Hindlimb muscle (tissue), 1 donor: ENCODE results near the gene WDR27. TPM values are rescaled to one million over a fixed set of nuclear protein-coding genes. Genes with fewer than 3 reads are reported as not detected.

Experiments
- DNase-seq: peaks from one replicate; pipeline ENCODE4 v3.0.0-alpha.2; 2013
- polyA plus RNA-seq: library from polyadenylated mRNA; unstranded; fragments of 120-200 nt; gene quantifications from one replicate; pipeline ENCODE4 v1.2.1, GENCODE V29; 2013; ENCODE audit not compliant: insufficient read length

Gene WDR27
- polyA plus RNA-seq, 1 donor: 48.8 TPM

GRCh38 chr6:169425628-169426370 lies 276.0 kb downstream of the WDR27 start:
- DNase-seq: no peak

DNA sequence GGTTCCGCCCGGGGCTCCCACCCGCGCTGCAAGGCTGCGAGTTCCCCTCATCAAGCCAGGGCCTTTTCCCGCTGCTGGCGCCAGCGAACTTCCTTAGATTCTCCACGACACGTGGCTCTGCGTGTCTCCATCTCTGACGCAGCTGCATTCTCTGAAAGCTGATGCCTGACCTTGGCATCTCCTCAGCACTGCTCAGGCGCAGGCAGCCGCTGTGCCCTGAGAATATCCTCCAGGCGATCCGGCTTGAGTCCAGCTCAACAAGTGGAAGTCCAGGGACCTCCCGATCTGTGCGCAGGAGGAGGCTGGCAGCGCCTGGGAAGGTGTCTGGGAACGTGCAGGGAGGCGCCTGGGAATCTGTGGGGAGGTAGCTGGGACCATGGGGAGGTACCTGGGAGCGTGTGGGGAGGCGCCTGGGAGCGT lies 277.0 kb downstream of the WDR27 start:
- no peak for DNase-seq

DNA sequence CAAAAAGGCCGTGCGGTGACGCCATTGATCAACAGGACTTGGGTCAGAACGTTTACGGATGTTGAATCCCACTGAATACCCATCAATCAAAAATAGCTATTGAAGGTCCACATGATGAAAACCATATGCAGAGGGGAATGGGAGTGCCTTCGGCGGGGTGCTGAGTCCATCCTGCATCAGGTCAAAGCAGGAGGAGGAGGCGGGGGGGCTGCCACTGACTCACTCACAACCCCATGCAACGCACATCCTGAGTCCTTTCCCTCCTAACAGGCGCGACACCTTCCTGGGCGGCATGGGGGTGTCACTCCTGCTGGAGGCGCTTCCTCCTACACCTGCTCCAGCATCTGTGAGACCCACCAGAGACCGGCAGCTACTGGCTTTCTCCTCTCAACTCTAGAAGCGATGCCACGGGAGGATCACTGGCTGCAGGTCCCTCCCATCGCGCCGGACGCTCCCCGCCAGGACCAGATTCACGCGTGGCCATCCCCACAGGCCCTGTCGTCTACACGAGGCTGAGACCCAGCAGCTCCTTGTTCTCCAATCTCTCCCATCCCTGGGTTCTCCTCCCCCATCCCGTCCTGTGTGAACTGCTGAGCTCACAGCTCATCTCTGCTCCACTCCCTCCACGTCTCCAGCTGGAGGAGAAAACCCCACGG lies 277.6 kb downstream of the WDR27 start:
- no peak for DNase-seq

DNA sequence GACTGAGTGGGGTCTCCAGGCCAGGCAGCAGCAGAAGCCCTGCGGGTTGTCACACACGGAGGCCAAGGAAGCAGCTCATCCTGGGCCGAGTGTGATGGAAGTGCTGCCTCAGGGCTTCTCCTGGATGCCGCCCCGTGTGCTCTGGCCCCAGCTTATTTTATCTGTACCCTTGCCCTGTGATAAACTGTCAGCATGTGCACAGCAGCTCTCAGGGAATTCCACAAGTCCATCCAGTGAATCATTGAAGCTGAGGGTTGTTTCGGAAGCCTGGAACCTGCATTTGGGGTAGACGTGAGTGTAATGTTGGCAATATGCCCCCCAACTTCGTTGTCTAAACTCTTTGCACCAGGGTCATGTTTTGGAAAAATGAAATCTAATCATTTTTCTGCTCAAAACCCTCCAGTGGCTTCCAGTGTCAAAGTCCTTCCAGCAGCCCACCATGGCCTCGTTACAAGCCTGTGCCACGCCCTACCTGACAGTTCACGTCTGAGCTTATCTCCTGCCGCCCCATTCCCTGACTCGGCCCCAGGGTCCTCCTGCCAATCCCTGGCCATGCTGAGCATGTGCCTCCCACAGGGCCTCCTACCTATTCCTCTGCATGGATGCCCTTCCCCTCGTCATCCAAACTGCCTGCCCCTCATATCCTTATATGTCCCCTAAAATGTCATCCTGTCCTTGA lies 280.1 kb downstream of the WDR27 start:
- no peak for DNase-seq

DNA sequence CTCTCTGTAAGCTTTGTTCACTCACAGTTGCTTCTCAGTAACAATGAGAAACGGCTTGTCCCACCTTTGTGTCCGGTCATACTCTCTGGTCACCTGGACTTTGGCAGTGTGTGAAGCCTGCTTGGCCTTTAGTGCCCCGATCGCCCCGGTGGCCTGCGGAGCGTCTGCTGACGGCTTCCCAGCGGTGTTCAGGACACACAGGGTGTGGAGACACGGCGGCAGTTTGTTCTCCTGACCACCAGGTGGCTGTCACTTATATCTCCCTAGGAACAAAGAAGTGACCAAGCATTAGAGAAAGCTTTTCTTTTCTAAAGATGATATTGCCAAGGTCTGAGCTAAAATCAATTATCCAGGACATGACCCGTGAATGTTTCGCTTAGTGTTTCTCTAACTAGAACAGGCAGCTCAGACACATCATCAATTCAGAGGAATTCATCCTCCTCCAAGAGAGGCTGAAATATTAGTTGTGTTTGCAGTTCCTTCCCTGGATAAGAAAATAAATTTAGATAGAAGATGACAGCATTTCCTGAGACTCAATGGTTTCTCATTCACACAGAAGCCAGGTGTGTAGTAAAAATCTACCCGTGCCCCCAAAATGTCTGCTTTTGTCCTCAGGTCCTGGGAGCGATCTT lies 280.8 kb downstream of the WDR27 start:
- no peak for DNase-seq

GRCh38 chr6:169417101-169417500 lies 284.7 kb downstream of the WDR27 start:
- no peak for DNase-seq

- no peak for DNase-seq
Measured at GRCh38 chr6:169416249-169416648, 285.6 kb downstream of the WDR27 start.

- no peak for DNase-seq
Measured at GRCh38 chr6:169415179-169415578, 286.6 kb downstream of the WDR27 start.

DNA sequence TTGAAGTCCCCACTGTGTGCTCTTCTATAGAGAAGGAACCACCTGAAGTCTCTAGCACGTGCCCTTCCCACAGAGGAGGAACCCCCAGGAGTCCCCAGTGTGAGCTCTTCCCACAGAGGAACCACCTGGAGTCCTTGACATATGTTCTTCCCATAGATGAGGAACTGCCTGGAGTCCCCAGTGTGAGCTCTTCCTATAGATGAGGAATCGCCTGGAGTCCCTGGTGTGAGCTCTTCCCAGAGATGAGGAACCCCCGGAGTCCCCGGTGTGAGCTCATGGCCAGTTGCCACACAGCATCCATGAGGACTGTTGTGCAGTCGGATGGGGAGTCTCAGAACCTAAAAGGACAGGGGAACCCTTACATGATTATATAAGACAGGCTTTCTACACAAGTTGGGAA lies 290.1 kb downstream of the WDR27 start:
- DNase-seq: no peak

DNA sequence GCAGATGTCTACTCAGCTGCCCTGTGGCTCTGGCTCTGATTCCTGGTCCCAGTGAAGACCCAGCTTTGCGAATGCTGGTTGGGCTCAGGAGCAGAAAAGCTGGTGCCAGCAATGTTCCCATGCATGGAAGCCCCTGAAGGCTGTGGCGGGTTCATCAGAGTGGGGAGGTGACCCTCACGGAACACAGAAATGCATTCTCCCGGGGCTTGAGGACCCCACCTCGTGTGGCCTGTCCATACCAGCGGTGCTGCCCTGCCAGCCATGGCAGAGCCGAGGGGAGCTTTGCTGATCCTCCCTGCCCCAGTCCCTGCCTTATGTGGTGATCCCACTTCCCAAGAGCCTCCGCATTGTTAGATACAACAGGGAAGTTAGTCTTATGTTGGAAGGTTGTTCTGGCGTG lies 290.5 kb downstream of the WDR27 start:
- DNase-seq: no peak

DNA sequence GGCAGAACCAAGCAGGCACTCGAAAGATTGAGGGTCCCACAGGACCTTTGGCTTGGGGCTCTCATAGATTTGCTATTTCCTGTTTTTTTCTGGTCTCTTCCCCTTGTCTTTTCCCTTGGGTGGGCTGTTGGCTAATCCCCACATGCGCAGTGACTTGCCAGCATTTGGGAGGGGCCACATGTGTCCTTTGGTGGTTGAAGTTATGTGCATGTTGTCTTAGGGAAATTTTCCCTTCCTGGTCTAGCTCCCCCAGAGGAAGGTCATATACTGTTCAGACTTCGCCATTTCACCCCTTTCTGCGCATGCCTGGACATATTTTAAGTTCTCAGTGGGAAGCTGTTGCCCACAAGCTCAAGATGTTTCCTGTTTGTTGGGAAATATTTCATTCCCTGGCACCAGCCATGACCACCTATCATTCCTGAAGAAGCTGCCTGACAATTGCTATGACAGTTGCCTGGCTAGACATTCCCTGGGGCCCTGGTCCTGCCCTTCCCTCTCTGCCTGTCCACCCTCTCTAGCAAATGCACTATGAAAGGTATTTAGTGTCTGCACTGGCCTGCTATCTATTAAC lies 292.0 kb downstream of the WDR27 start:
- DNase-seq: no peak

DNA sequence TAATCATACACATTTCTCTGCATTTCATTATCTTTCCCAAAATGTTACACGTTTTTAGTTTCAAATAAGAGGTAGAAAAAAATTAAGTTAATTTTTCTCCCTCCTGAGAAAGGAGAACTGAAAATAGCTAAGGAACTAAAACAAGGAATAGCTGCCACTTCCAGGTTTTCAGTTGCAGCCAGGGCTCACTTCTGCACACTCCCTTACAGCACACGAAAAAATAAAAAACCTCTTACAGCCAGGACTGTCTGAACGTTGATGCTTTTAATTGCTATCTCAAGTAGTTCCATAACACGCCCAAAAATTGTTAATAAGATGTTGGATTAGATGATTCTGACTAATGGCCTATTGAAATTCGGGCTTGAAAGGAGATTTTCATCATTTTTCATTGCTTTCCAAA lies 294.5 kb downstream of the WDR27 start:
- DNase-seq: no peak

Other genes with a start within 250 kb of the WDR27 start
- 28.0 TPM for gene C6orf120, start 97 bp upstream of the WDR27 start, polyA plus RNA-seq
- 71.2 TPM for gene PHF10, start 22.5 kb upstream of the WDR27 start, polyA plus RNA-seq
- gene DYNLT2, start 49.5 kb upstream of the WDR27 start, polyA plus RNA-seq: 2.2 TPM
- gene ERMARD, start 49.6 kb upstream of the WDR27 start, polyA plus RNA-seq: 23.7 TPM